Breast epithelium (tissue), 4 donors: ENCODE data around the gene DSCAM. TPM values are rescaled to one million over a fixed set of nuclear protein-coding genes. Genes with fewer than 3 reads are reported as not detected.

Source experiments
- DNase-seq, 2 donors: peaks; one replicate each; pipeline ENCODE4 v3.0.0-alpha.2; 2019; ENCODE audit warnings: low spot score in 2 of 2
- H3K27ac ChIP-seq, 2 donors: fragments of 200-600 bp; sonication (generic) in 1 of 2; one replicate each; pipeline ENCODE4 v1.5.1; 2016 to 2019; ENCODE audit warnings: mild to moderate bottlenecking in 1 of 2
- H3K27me3 ChIP-seq, 2 donors: fragments of 200-600 bp; sonication (generic) in 1 of 2; one replicate each; pipeline versions ENCODE4 v1.5.1 to v1.6.0; 2017 to 2019; ENCODE audit warnings: control low read depth in 1 of 2, mild to moderate bottlenecking in 1 of 2
- H3K36me3 ChIP-seq: fragments of 200-600 bp; one replicate; pipeline ENCODE4 v1.5.1; 2019
- H3K4me1 ChIP-seq, 2 donors: fragments of 200-600 bp; sonication (generic); one replicate each; pipeline ENCODE4 v1.5.1; 2016 to 2019; ENCODE audit warnings: control low read depth in 1 of 2
- H3K4me3 ChIP-seq, 3 donors: fragments of 200-600 bp; sonication (generic); 1 replicate in 2 of 3; 2 replicates in 1 of 3; pipeline ENCODE4 v1.5.1; 2016 to 2019; ENCODE audit warnings: mild to moderate bottlenecking in 3 of 3, moderate library complexity in 2 of 3
- H3K9me3 ChIP-seq, 2 donors: fragments of 200-600 bp; sonication (generic) in 1 of 2; one replicate each; pipeline ENCODE4 v1.5.1; 2016 to 2019; ENCODE audit warnings: control low read depth in 1 of 2
- CTCF ChIP-seq, 3 donors: fragments of 450-650 bp; IDR thresholded peaks; one replicate each; pipeline ENCODE4 v1.5.1; 2016 to 2017; ENCODE audit warnings: antibody characterized with exemption in 3 of 3, mild to moderate bottlenecking in 3 of 3, moderate library complexity in 3 of 3
- POLR2A ChIP-seq: fragments of 450-650 bp; IDR thresholded peaks from one replicate; pipeline ENCODE4 v1.6.1; 2016; ENCODE audit warnings: antibody characterized with exemption, mild to moderate bottlenecking, moderate library complexity
- POLR2AphosphoS5 ChIP-seq, 3 donors: sonication (generic); formaldehyde crosslinking; IDR thresholded peaks; one replicate each; pipeline ENCODE4 v1.6.1; 2017; ENCODE audit warnings: antibody characterized with exemption in 3 of 3
- intact Hi-C: fragments of 100-400 bp; cut with DNase I; formaldehyde crosslinking; loops from one replicate; pipeline ENCODE4 v1.15.1; 2023; ENCODE audit warnings: low total_unique reads
- total RNA-seq, 3 donors: library from RNA; depleted of rRNA; stranded (reverse); fragments of >200 nt; gene quantifications; one replicate each; pipeline ENCODE4 v1.1.0, GENCODE V29; 2016

Gene DSCAM
- total RNA-seq, 3 donors from 2014 or later, result 0.33 to 0.44 TPM; not detected in 1

- Histone ChIP-seq H3K9me3 (no peaks in the 10 kb centered on the region), H3K4me1 (no peaks in the 10 kb centered on the region), H3K36me3 (no peaks in the 10 kb centered on the region), H3K27ac (no peak overlapping the region), H3K27me3 (peaks cover 0 to 4% of the 10 kb centered on the region in 2 donors), H3K4me3 (no peak overlapping the region)
- TF ChIP-seq CTCF (IDR thresholded peaks at IDR 0.05), result no peak
- no peak for TF ChIP-seq POLR2A
- TF ChIP-seq POLR2AphosphoS5 (IDR thresholded peaks at IDR 0.05), result no peak
- intact Hi-C loops, result no loop called here
- DNase-seq, result no peak
Measured at GRCh38 chr21:40569357-40569756, 277.6 kb downstream of the DSCAM start.

DNA sequence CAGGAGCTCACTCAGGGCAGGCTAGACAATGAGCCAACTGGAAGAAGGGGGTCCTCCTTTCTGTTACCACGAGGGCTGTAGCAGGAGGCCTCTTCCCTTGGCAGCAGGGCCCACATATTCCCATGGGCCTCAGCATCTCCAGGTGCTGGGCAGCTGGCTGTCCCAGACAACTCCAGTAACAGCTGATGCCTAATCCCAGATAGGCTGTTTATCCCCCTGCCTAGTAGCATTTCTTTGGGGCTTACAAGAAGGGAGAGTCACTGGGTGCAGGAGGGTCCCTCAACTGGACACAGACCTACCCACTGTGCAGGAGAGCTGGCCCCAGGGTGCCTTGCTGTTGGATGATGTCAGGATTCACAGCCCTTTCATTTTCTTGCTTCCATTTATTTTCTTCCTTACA is 278.2 kb downstream of the DSCAM start:
- H3K4me1 ChIP-seq, result no peaks in the 10 kb centered on the region
- H3K27me3 ChIP-seq, result peaks cover 0 to 4% of the 10 kb centered on the region in 2 donors
- no peak overlapping the region for H3K4me3 ChIP-seq
- H3K27ac ChIP-seq, result no peak overlapping the region
- no peaks in the 10 kb centered on the region for H3K9me3 ChIP-seq
- no peak for DNase-seq
- intact Hi-C loops, result no loop called here
- TF ChIP-seq POLR2A (no peak), CTCF (IDR thresholded peaks at IDR 0.05) (no peak), POLR2AphosphoS5 (IDR thresholded peaks at IDR 0.05) (no peak)
- no peaks in the 10 kb centered on the region for H3K36me3 ChIP-seq

- Histone ChIP-seq H3K27ac (no peak overlapping the region), H3K4me1 (no peaks in the 10 kb centered on the region), H3K4me3 (no peak overlapping the region), H3K36me3 (no peaks in the 10 kb centered on the region), H3K9me3 (no peaks in the 10 kb centered on the region), H3K27me3 (peaks cover 0 to 4% of the 10 kb centered on the region in 2 donors)
- TF ChIP-seq POLR2AphosphoS5 (IDR thresholded peaks at IDR 0.05), result no peak
- no peak for TF ChIP-seq CTCF (IDR thresholded peaks at IDR 0.05)
- TF ChIP-seq POLR2A, result no peak
- intact Hi-C loops, result no loop called here
- DNase-seq, result no peak
Measured at GRCh38 chr21:40567501-40567900, 279.5 kb downstream of the DSCAM start.

DNA sequence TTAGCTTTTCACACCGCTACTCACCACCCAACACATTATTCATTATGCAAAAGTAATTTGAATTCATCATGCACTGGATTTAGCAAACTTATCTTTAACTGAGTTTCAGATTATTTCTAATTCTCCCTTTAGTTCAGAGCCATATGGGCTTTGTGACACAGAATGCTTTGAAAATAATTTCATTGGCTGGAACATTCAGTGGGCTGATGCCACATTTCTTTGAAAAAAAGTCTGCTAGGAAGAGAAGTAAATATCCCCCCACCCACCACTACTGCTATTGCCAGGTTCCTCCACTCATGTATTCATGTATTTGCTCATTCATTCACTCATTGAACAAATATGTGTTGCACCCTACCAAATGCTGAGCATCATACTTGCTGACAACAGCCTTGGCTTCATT is 280.5 kb downstream of the DSCAM start:
- H3K27me3 ChIP-seq, result peaks cover 0 to 4% of the 10 kb centered on the region in 2 donors
- H3K4me1 ChIP-seq, result no peaks in the 10 kb centered on the region
- TF ChIP-seq CTCF (IDR thresholded peaks at IDR 0.05) (no peak), POLR2A (no peak), POLR2AphosphoS5 (IDR thresholded peaks at IDR 0.05) (no peak)
- no peaks in the 10 kb centered on the region for H3K9me3 ChIP-seq
- DNase-seq, result no peak
- no peak overlapping the region for H3K4me3 ChIP-seq
- intact Hi-C loops, result no loop called here
- no peak overlapping the region for H3K27ac ChIP-seq
- H3K36me3 ChIP-seq, result no peaks in the 10 kb centered on the region

- no peak overlapping the region for H3K4me3 ChIP-seq
- intact Hi-C loops, result no loop called here
- no peaks in the 10 kb centered on the region for H3K9me3 ChIP-seq
- no peak for DNase-seq
- H3K36me3 ChIP-seq, result no peaks in the 10 kb centered on the region
- H3K4me1 ChIP-seq, result no peaks in the 10 kb centered on the region
- peaks cover 0 to 4% of the 10 kb centered on the region in 2 donors for H3K27me3 ChIP-seq
- no peak for TF ChIP-seq POLR2A
- TF ChIP-seq POLR2AphosphoS5 (IDR thresholded peaks at IDR 0.05), result no peak
- TF ChIP-seq CTCF (IDR thresholded peaks at IDR 0.05), result no peak
- H3K27ac ChIP-seq, result no peak overlapping the region
Measured at GRCh38 chr21:40564318-40564717, 282.6 kb downstream of the DSCAM start.
